Ascending aorta (tissue), 2 donors: ENCODE data around the gene SORCS2. TPM values are rescaled to one million over a fixed set of nuclear protein-coding genes. Genes with fewer than 3 reads are reported as not detected.

Source experiments
- DNase-seq, 2 donors: peaks; one replicate each; pipeline ENCODE4 v3.0.0-alpha.2; 2019; ENCODE audit warnings: low spot score in 2 of 2
- H3K27ac ChIP-seq, 2 donors: fragments of 200-600 bp; sonication (generic); one replicate each; pipeline ENCODE4 v1.5.1; 2016 to 2017; ENCODE audit warnings: mild to moderate bottlenecking in 1 of 2
- H3K27me3 ChIP-seq: fragments of 200-600 bp; sonication (generic); one replicate; pipeline ENCODE4 v1.5.1; 2017
- H3K36me3 ChIP-seq, 2 donors: fragments of 200-600 bp; sonication (generic); one replicate each; pipeline ENCODE4 v1.5.1; 2016
- H3K4me1 ChIP-seq, 2 donors: fragments of 200-600 bp; sonication (generic); one replicate each; pipeline ENCODE4 v1.5.1; 2016 to 2017; ENCODE audit warnings: mild to moderate bottlenecking in 1 of 2
- H3K4me3 ChIP-seq, 2 donors: fragments of 200-600 bp; sonication (generic); one replicate each; pipeline ENCODE4 v1.5.1; 2016 to 2017; ENCODE audit warnings: mild to moderate bottlenecking in 1 of 2
- H3K9me3 ChIP-seq, 2 donors: fragments of 200-600 bp; sonication (generic); one replicate each; pipeline ENCODE4 v1.5.1; 2016
- CTCF ChIP-seq, 3 experiments: fragments of 200-600 bp in 2 of 3; fragments of 450-650 bp in 1 of 3; sonication (generic) in 2 of 3; IDR thresholded peaks; one replicate each; pipeline ENCODE4 v1.5.1; 2016 to 2019; ENCODE audit warnings: antibody characterized with exemption in 3 of 3, mild to moderate bottlenecking in 1 of 3, moderate library complexity in 1 of 3
- intact Hi-C: fragments of 100-400 bp; cut with DNase I; formaldehyde crosslinking; loops from one replicate; pipeline ENCODE4 v1.15.1; 2023
- total RNA-seq: library from RNA; depleted of rRNA; stranded (reverse); fragments of >200 nt; gene quantifications from one replicate; pipeline ENCODE4 v1.1.0, GENCODE V29; 2016

The SORCS2 gene
- total RNA-seq, 1 donor from 2014 or later: 0.32 TPM

DNA sequence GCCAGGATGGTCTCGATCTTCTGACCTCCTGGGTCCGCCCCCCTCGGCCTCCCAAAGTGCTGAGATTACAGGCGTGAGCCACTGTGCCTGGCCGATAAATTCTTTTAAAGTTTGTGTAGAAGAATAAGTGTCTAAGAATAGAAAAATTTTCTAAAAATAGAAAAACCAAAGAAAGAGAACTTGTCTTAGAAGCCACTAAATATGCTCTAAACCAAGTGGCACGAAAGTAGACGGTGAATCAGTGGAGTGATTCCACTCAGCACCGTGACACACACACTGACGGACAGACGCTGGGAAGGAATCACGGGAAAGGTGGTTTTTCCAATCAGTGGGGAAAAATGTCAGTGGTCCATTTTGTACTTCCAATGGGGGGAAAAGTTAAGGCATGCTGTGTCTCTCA is 315.0 kb downstream of the SORCS2 start:
- Histone ChIP-seq H3K9me3 (no peaks in the 10 kb centered on the region), H3K4me1 (no peaks in the 10 kb centered on the region), H3K27me3 (no peaks in the 10 kb centered on the region), H3K27ac (no peak overlapping the region), H3K36me3 (no peaks in the 10 kb centered on the region), H3K4me3 (no peak overlapping the region)
- DNase-seq: no peak
- intact Hi-C loops: no loop called here
- TF ChIP-seq CTCF (IDR thresholded peaks at IDR 0.05): no peak

- no peaks in the 10 kb centered on the region for H3K36me3 ChIP-seq
- intact Hi-C loops: no loop called here
- DNase-seq: no peak
- no peaks in the 10 kb centered on the region for H3K9me3 ChIP-seq
- no peaks in the 10 kb centered on the region for H3K27me3 ChIP-seq
- H3K4me3 ChIP-seq: no peak overlapping the region
- TF ChIP-seq CTCF (IDR thresholded peaks at IDR 0.05): no peak
- no peaks in the 10 kb centered on the region for H3K4me1 ChIP-seq
- no peak overlapping the region for H3K27ac ChIP-seq
These were observed 317.7 kb downstream of the SORCS2 start for GRCh38 chr4:7510066-7510465.

DNA sequence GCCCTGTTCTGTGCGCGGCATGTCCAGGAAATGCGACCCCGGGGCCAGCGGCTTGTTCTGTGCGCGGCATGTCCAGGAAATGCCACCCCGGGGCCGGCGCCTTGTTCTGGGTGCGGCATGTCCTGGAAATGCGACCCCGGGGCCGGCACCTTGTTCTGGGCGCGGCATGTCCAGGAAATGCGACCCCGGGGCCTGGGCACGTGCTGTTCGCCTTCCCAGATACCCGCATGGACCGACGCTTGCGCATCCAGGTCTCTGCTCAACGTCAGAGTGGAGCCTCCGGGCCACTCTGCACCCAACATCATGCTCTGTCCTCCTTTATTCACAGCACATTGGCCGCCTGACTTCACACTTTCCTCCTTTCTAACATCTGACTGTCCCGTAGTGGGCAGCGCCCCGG is 318.2 kb downstream of the SORCS2 start:
- no peak for TF ChIP-seq CTCF (IDR thresholded peaks at IDR 0.05)
- Histone ChIP-seq H3K27me3 (no peaks in the 10 kb centered on the region), H3K4me3 (no peak overlapping the region), H3K4me1 (no peaks in the 10 kb centered on the region), H3K27ac (no peak overlapping the region), H3K9me3 (no peaks in the 10 kb centered on the region), H3K36me3 (no peaks in the 10 kb centered on the region)
- no peak for DNase-seq
- intact Hi-C loops: no loop called here

DNA sequence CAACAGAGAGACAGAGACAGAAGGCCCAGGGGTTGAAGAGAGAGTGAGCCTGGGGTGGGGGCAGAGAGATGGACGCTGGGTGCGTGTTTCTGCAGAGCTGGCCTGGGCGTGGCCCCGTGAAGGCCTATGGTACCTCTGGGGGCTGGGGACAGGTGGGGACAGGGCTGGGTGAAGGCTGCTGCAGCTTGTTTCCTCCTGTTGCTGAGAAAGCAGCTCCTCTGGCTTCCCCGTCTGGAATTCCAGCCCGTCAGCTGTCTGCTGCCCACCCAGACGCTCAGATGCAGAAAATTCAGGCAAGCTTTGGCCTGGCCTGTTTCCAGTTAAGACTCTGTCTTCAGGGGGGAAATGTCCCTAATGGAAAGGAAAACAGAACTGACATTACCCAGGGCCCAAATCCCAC is 319.2 kb downstream of the SORCS2 start:
- no peaks in the 10 kb centered on the region for H3K27me3 ChIP-seq
- H3K4me1 ChIP-seq: no peaks in the 10 kb centered on the region
- DNase-seq: no peak
- TF ChIP-seq CTCF (IDR thresholded peaks at IDR 0.05): no peak
- H3K4me3 ChIP-seq: no peak overlapping the region
- H3K27ac ChIP-seq: no peak overlapping the region
- intact Hi-C loops: no loop called here
- no peaks in the 10 kb centered on the region for H3K9me3 ChIP-seq
- no peaks in the 10 kb centered on the region for H3K36me3 ChIP-seq

- intact Hi-C loops: no loop called here
- H3K4me3 ChIP-seq: no peak overlapping the region
- no peaks in the 10 kb centered on the region for H3K27me3 ChIP-seq
- DNase-seq: no peak
- no peaks in the 10 kb centered on the region for H3K9me3 ChIP-seq
- H3K36me3 ChIP-seq: no peaks in the 10 kb centered on the region
- TF ChIP-seq CTCF (IDR thresholded peaks at IDR 0.05): no peak
- no peaks in the 10 kb centered on the region for H3K4me1 ChIP-seq
- no peak overlapping the region for H3K27ac ChIP-seq
These were observed 320.1 kb downstream of the SORCS2 start for GRCh38 chr4:7512428-7512827.

DNA sequence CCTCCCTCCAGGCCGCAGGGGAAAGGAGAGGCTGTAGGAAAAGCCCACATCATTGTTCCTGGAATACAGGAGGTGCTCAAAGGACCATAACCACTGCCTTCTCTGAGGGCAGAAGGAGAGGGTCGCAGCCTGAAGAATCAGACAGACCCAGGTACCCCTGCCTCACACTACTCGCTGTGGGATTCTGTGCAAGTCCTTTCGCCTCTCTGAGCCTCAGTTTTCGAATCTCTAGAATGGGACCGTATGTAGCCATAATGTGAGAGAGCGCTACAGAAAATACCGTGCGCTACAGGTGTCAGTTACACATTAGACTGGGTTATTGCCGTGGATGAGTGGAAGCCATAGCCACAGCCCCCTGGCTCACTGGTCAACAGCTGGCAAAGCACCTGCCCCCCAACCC is 320.6 kb downstream of the SORCS2 start:
- no peak for DNase-seq
- no peaks in the 10 kb centered on the region for H3K27me3 ChIP-seq
- no peaks in the 10 kb centered on the region for H3K4me1 ChIP-seq
- no peaks in the 10 kb centered on the region for H3K9me3 ChIP-seq
- no peaks in the 10 kb centered on the region for H3K36me3 ChIP-seq
- TF ChIP-seq CTCF (IDR thresholded peaks at IDR 0.05): no peak
- no peak overlapping the region for H3K4me3 ChIP-seq
- H3K27ac ChIP-seq: no peak overlapping the region
- intact Hi-C loops: no loop called here
